K562 (cell line): ENCODE measurements around the gene ECE2. TPM values are rescaled to one million over a fixed set of nuclear protein-coding genes. Genes with fewer than 3 reads are reported as not detected.

Experiments
- CTBP1 ChIP-seq: fragments of 450-650 bp; IDR thresholded peaks from 2 replicates; pipeline ENCODE4 v1.6.1; 2016; ENCODE audit warnings: borderline replicate concordance
- ETS1 ChIP-seq: conservative IDR thresholded peaks from 2 replicates; pipeline ENCODE4 v1.6.1; 2011; ENCODE audit warnings: low read depth, mild to moderate bottlenecking, low read length; ENCODE audit not compliant: control insufficient read depth
- HDAC1 ChIP-seq, 2 experiments: fragments of 450-650 bp; IDR thresholded peaks; 2 replicates each; pipeline ENCODE4 v1.6.1; 2016 to 2017; ENCODE audit warnings: inconsistent platforms in 1 of 2, mild to moderate bottlenecking in 1 of 2, moderate library complexity in 1 of 2
- KDM2B ChIP-seq: fragments of 250-450 bp; sonication (Bioruptor Pico); IDR thresholded peaks from 2 replicates; pipeline ENCODE4 v1.8.0; 2021; ENCODE audit warnings: mild to moderate bottlenecking, moderate library complexity
- L3MBTL2 ChIP-seq: fragments of 450-650 bp; IDR thresholded peaks from 2 replicates; pipeline ENCODE4 v1.6.1; 2016; ENCODE audit warnings: mild to moderate bottlenecking, moderate library complexity
- MGA ChIP-seq: fragments of 450-650 bp; IDR thresholded peaks from 2 replicates; pipeline ENCODE4 v1.6.1; 2016; ENCODE audit warnings: mild to moderate bottlenecking, moderate library complexity
- MTF1 ChIP-seq: fragments of 250-450 bp; sonication (Bioruptor Pico); IDR thresholded peaks from 2 replicates; pipeline ENCODE4 v1.9.0; 2021; ENCODE audit warnings: moderate library complexity, mild to moderate bottlenecking, inconsistent platforms, borderline replicate concordance
- MYC ChIP-seq, 2 experiments: fragments of 250-450 bp in 1 of 2; sonication (Bioruptor Pico) in 1 of 2; IDR thresholded peaks; 2 replicates each; pipeline versions ENCODE4 v1.5.1 to v1.6.1; 2012 to 2021; ENCODE audit warnings: low read depth in 2 of 2, borderline replicate concordance in 1 of 2, improper control_type of control experiment in 1 of 2, low read length in 1 of 2, mild to moderate bottlenecking in 1 of 2, moderate library complexity in 1 of 2
- RBM39 ChIP-seq: fragments of 200-400 bp; formaldehyde crosslinking; optimal IDR thresholded peaks from 2 replicates; pipeline ENCODE3; 2018; ENCODE audit warnings: low read depth, low read length
- TFAP4 ChIP-seq: sonication (generic); formaldehyde crosslinking; IDR thresholded peaks from 2 replicates; pipeline ENCODE4 v1.8.0; 2022; ENCODE audit warnings: missing genetic modification reagents, mild to moderate bottlenecking, moderate library complexity, borderline replicate concordance
- ZNF639 ChIP-seq, 2 experiments: fragments of 200-800 bp in 1 of 2; sonication (Bioruptor generic) in 1 of 2; sonication (generic) in 1 of 2; formaldehyde crosslinking in 1 of 2; IDR thresholded peaks in 1 of 2; conservative IDR thresholded peaks in 1 of 2; 2 replicates each; pipeline versions ENCODE4 v1.5.0 to v1.6.1; 2016 to 2020; ENCODE audit warnings: missing compliant biosample characterization in 1 of 2, missing genetic modification characterization in 1 of 2, missing genetic modification reagents in 1 of 2
- polyA plus RNA-seq, 8 experiments: library from polyadenylated mRNA; depleted of rRNA in 4 of 8; stranded (reverse) in 5 of 8; unstranded in 3 of 8; fragments of >200 nt; fragmentation: Nextera tagmentation in 2 of 8; fragmentation: Illumina TruSeq in 1 of 8; extraction: Ambion mirVana in 2 of 8; extraction: Trizol in 1 of 8; gene quantifications; 2 replicates each; pipeline versions ENCODE4 v1.2.1 to v1.2.3, GENCODE V29; 2011 to 2014; ENCODE audit warnings: inconsistent platforms in 1 of 8, missing spikeins in 1 of 8
- total RNA-seq, 7 experiments: library from RNA; depleted of rRNA in 6 of 7; stranded (reverse); fragments of >200 nt in 6 of 7; fragmentation: Illumina TruSeq in 2 of 7; extraction: Trizol in 2 of 7; gene quantifications; 2 replicates each; pipeline versions ENCODE4 v1.2.1 to v1.2.3, GENCODE V29; 2011 to 2021; ENCODE audit warnings: low replicate concordance in 1 of 7

Gene ECE2
- total and polyA plus RNA-seq, 9 of the 15 experiments (the other 6 are each of a cell fraction or from before 2014, with no cell fraction given), result not detected

GRCh38 chr3:184314363-184314699 lies 38.5 kb downstream of the ECE2 start, which contains the start of gene EIF4G1 (continued):
- TF ChIP-seq RBM39 (no peak), KDM2B (no peak), CTBP1 (no peak), L3MBTL2 (0 out of 2 replicates have a peak, but pooled peaks have one; percentile 51), ETS1 (0 out of 2 replicates have a peak, but pooled peaks have one; percentile 16), HDAC1 (IDR thresholded peaks at IDR 0.05) (peak in 1 of 2 experiments; percentile 18; a peak in 1 of 4 replicates), MYC (IDR thresholded peaks at IDR 0.05; ENCODE audit: low read depth, low read length) (peak; percentile 98), MYC (CRISPR knock-in tag; IDR thresholded peaks at IDR 0.05; ENCODE audit: borderline replicate concordance, low read depth) (no peak), TFAP4 (CRISPR knock-in tag) (peak; percentile 26; the same call in 1 of the 2 replicates), MTF1 (CRISPR knock-in tag) (no peak), MGA (0 out of 2 replicates have a peak, but pooled peaks have one; percentile 42), ZNF639 (CRISPR knock-in tag; conservative IDR thresholded peaks at IDR 0.05 in 1 of 2, IDR thresholded peaks at IDR 0.05 in 1 of 2) (peak in 1 of 2 experiments; percentile 71; a peak in 1 of 4 replicates)
